A673 (cell line): ENCODE results near the gene KRTAP5-7. TPM values are rescaled to one million over a fixed set of nuclear protein-coding genes. Genes with fewer than 3 reads are reported as not detected.
"Not testable (repeated sequence)": the region's sequence is repeated elsewhere in the genome, so short reads cannot be mapped to it uniquely, and the experiment has no call there.

Experiments used
- BruUV-seq: library from RNA; stranded (reverse); fragments of 400-500 nt; replicated peaks from 2 replicates; lab custom pipeline; 2021; lab: Mats Ljungman, UMichigan
- CTCF ChIA-PET: fragments of 300-600 bp; sonication (Branson Sonifier 250); formaldehyde crosslinking; loops from one replicate; lab custom pipeline; 2022; ENCODE audit warnings: antibody characterized with exemption; lab: Charles Lee
- POLR2A ChIA-PET: fragments of 300-600 bp; sonication (Branson Sonifier 250); formaldehyde crosslinking; loops from one replicate; lab custom pipeline; 2022; ENCODE audit warnings: antibody characterized with exemption; ENCODE audit not compliant: low non-redundant PET; lab: Charles Lee
- DNase-seq: peaks from one replicate; pipeline ENCODE4 v3.0.0-alpha.2; 2015; ENCODE audit warnings: low spot score
- H3K27ac ChIP-seq: fragments of 200-600 bp; sonication (generic); 2 replicates; pipeline ENCODE4 v1.5.1; 2016; ENCODE audit warnings: mixed run types, low read depth, mild to moderate bottlenecking, mixed read lengths, antibody characterized with exemption, low read length; ENCODE audit not compliant: poor library complexity, severe bottlenecking
- H3K27me3 ChIP-seq: fragments of 200-600 bp; sonication (generic); replicated peaks from 2 replicates; pipeline ENCODE4 v1.6.1; 2017; ENCODE audit warnings: mixed run types, low read depth, mild to moderate bottlenecking, mixed read lengths, antibody characterized with exemption, low read length; ENCODE audit not compliant: insufficient read depth, poor library complexity
- H3K36me3 ChIP-seq: fragments of 200-600 bp; sonication (generic); 2 replicates; pipeline ENCODE4 v1.6.1; 2016; ENCODE audit warnings: mixed run types, mild to moderate bottlenecking, mixed read lengths, antibody characterized with exemption, low read length; ENCODE audit not compliant: insufficient read depth, poor library complexity, severe bottlenecking
- H3K4me1 ChIP-seq: fragments of 200-600 bp; sonication (generic); 2 replicates; pipeline ENCODE4 v1.6.1; 2017; ENCODE audit warnings: mixed run types, mild to moderate bottlenecking, mixed read lengths, antibody characterized with exemption, low read length; ENCODE audit not compliant: insufficient read depth, poor library complexity, severe bottlenecking
- H3K4me3 ChIP-seq: fragments of 200-600 bp; sonication (generic); 2 replicates; pipeline ENCODE4 v1.5.1; 2016; ENCODE audit warnings: low read depth, mixed run types, mild to moderate bottlenecking, mixed read lengths, low read length; ENCODE audit not compliant: poor library complexity, severe bottlenecking
- H3K9me3 ChIP-seq: fragments of 200-600 bp; sonication (generic); 2 replicates; pipeline ENCODE4 v1.6.1; 2016; ENCODE audit warnings: mixed run types, low read depth, mild to moderate bottlenecking, mixed read lengths, antibody characterized with exemption, low read length; ENCODE audit not compliant: poor library complexity, severe bottlenecking
- EZH2 ChIP-seq: fragments of 200-600 bp; sonication (generic); IDR thresholded peaks from 2 replicates; pipeline ENCODE4 v1.6.1; 2017; ENCODE audit warnings: borderline replicate concordance, low read depth, mild to moderate bottlenecking, mixed read lengths, antibody characterized with exemption, low read length; ENCODE audit not compliant: poor library complexity, severe bottlenecking
- intact Hi-C: fragments of 100-400 bp; cut with micrococcal nuclease; formaldehyde crosslinking; loops from one replicate; pipeline ENCODE4 v1.10.0; 2022; ENCODE audit not compliant: unreplicated experiment
- total RNA-seq: library from RNA; stranded (reverse); gene quantifications from 2 replicates; pipeline ENCODE4 v1.2.3, GENCODE V29; 2021
- TF ChIP-seq, protein P1 (sequence below): fragments of 300-800, 200-600 bp; sonication (generic); conservative IDR thresholded peaks from 2 replicates; pipeline ENCODE4 v1.5.1; 2017; ENCODE audit warnings: low read depth, mild to moderate bottlenecking, antibody characterized with exemption, low read length, moderate library complexity, mixed read lengths

The KRTAP5-7 gene
- total RNA-seq, 1 experiment from 2014 or later: not detected

DNA sequence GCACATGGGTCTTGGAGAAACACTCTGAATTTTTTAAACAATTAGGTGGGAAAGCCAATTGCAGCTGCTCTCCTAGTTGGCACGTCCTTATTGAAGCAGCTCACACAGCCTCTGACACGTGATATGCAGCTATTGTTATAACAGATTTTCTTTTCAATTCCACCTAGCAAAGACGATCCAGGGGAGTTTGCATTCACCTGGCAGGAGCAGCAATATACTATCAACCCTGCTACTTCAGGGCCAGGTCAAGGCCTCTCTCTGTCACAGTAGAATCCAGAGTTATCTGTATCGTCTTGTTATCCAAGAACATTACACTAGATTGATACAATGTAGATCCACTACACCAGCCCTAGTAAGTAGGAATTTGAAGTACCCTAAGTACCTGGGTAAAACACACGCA lies 47.4 kb downstream of the KRTAP5-7 start:
- intact Hi-C loops: no loop called here
- Histone ChIP-seq H3K27me3 (no peaks in the 10 kb centered on the region), H3K9me3 (no peaks in the 10 kb centered on the region), H3K36me3 (no peaks in the 10 kb centered on the region), H3K4me3 (no peak overlapping the region), H3K27ac (no peak overlapping the region), H3K4me1 (no peaks in the 10 kb centered on the region)
- no peak for DNase-seq
- CTCF ChIA-PET: no interaction called here
- POLR2A ChIA-PET: no interaction called here
- BruUV-seq: no TSS peak
- TF ChIP-seq EZH2: no peak
- TF ChIP-seq, protein P1, sequence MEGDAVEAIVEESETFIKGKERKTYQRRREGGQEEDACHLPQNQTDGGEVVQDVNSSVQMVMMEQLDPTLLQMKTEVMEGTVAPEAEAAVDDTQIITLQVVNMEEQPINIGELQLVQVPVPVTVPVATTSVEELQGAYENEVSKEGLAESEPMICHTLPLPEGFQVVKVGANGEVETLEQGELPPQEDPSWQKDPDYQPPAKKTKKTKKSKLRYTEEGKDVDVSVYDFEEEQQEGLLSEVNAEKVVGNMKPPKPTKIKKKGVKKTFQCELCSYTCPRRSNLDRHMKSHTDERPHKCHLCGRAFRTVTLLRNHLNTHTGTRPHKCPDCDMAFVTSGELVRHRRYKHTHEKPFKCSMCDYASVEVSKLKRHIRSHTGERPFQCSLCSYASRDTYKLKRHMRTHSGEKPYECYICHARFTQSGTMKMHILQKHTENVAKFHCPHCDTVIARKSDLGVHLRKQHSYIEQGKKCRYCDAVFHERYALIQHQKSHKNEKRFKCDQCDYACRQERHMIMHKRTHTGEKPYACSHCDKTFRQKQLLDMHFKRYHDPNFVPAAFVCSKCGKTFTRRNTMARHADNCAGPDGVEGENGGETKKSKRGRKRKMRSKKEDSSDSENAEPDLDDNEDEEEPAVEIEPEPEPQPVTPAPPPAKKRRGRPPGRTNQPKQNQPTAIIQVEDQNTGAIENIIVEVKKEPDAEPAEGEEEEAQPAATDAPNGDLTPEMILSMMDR: no peak

- no TSS peak for BruUV-seq
- TF ChIP-seq EZH2: no peak
- TF ChIP-seq, protein P1: no peak
- Histone ChIP-seq H3K4me1 (peaks cover 4% of the 10 kb centered on the region), H3K4me3 (no peak overlapping the region), H3K9me3 (no peaks in the 10 kb centered on the region), H3K36me3 (no peaks in the 10 kb centered on the region), H3K27me3 (no peaks in the 10 kb centered on the region), H3K27ac (no peak overlapping the region)
- POLR2A ChIA-PET: no interaction called here
- intact Hi-C loops: no loop called here
- CTCF ChIA-PET: no interaction called here
- DNase-seq: no peak
Observed at GRCh38 chr11:71575723-71576424, 48.8 kb downstream of the KRTAP5-7 start.

DNA sequence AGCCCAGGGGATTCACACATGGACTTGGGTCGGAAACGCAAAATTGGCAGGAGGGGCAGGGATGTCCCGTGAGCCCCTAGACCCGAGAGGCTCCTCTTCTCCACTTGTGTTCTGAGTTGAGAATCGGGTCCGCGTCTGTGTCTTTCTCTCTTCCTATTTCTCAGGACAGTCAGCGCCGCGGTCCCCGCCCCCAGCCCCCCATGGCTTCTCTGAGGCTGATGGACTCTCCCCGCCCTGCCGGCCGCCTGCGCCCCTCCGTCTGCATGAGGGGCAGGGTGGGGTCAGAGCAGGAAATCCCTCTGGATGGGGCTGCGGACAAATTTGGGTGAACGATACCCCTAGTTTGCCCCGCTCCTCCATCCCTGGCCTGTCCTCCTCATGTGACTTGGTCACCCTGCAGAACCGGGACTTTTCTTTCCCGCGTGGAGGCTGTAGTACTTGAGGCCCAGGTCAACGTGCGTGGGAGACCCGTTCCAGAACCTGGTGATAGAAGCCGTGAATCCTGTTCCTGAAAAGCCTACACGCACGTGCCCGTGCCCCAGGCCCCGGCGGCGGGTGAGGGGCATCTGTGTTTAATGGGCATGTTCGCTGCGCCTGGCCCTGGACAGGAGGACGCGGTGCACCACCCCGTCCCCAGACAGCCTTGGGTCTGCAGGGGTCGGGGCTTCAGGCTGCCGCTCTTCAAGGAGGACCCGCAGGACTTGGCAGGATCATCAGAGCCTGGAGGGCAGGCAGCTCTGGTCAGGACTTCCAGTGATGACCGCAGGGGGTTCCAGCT lies 49.8 kb downstream of the KRTAP5-7 start:
- BruUV-seq, DNase-seq, H3K27ac ChIP-seq, H3K36me3 ChIP-seq, CTCF ChIA-PET, H3K4me3 ChIP-seq, H3K27me3 ChIP-seq, intact Hi-C loops, H3K4me1 ChIP-seq, POLR2A ChIA-PET, H3K9me3 ChIP-seq: not testable (repeated sequence)
